Endothelial cell of umbilical vein (primary cell): ENCODE measurements around the gene HSP90AA1. TPM values are rescaled to one million over a fixed set of nuclear protein-coding genes. Genes with fewer than 3 reads are reported as not detected.

Source experiments
- BruUV-seq: library from RNA; stranded (reverse); fragments of 400-500 nt; replicated peaks from 2 replicates; lab custom pipeline; 2021; lab: Mats Ljungman, UMichigan
- CTCF ChIA-PET: fragments of 300-600, 350-600 bp; sonication (Branson Sonifier 250); formaldehyde crosslinking; loops from one replicate; lab custom pipeline; 2021; ENCODE audit warnings: antibody characterized with exemption, inconsistent platforms; lab: Charles Lee
- POLR2A ChIA-PET: fragments of 300-600, 350-600 bp; sonication (Branson Sonifier 250); formaldehyde crosslinking; loops from one replicate; lab custom pipeline; 2021; ENCODE audit warnings: antibody characterized with exemption, inconsistent platforms; lab: Charles Lee
- DNase-seq: peaks from one replicate; pipeline ENCODE4 v3.0.0-alpha.2; 2011; ENCODE audit warnings: low read depth, low spot score
- FAIRE-seq: peaks from 2 replicates; lab custom pipeline; 2011; peaks lifted over from hg19 to GRCh38; lab: Jason Lieb, UNC
- H2AFZ ChIP-seq: 2 replicates; pipeline ENCODE4 v1.6.0; 2012; ENCODE audit warnings: low read depth, low read length, control low read depth, inconsistent platforms
- H3K27ac ChIP-seq: 2 replicates; pipeline ENCODE4 v1.5.1; 2011; ENCODE audit warnings: low read depth, mild to moderate bottlenecking, control low read depth, low read length, moderate library complexity; ENCODE audit not compliant: insufficient read depth
- H3K27me3 ChIP-seq, 2 experiments: 2 replicates each; pipeline versions ENCODE4 v1.6.0 to v1.6.1; 2011; ENCODE audit warnings: low read length in 2 of 2, mixed read lengths in 1 of 2; ENCODE audit not compliant: control insufficient read depth in 2 of 2, insufficient read depth in 2 of 2
- H3K36me3 ChIP-seq, 2 experiments: 2 replicates in 1 of 2; 3 replicates in 1 of 2; pipeline ENCODE4 v1.5.1; 2011; ENCODE audit warnings: low read length in 2 of 2, mild to moderate bottlenecking in 1 of 2, moderate library complexity in 1 of 2; ENCODE audit not compliant: control insufficient read depth in 2 of 2, insufficient read depth in 2 of 2; ENCODE audit errors: extremely low read depth in 1 of 2
- H3K4me1 ChIP-seq: 3 replicates; pipeline ENCODE4 v1.5.1; 2011; ENCODE audit warnings: mild to moderate bottlenecking, low read length; ENCODE audit not compliant: control insufficient read depth, insufficient read depth; ENCODE audit errors: extremely low read depth
- H3K4me2 ChIP-seq: 2 replicates; pipeline ENCODE4 v1.6.1; 2011; ENCODE audit warnings: low read length, control low read depth, mixed read lengths; ENCODE audit not compliant: insufficient read depth
- H3K4me3 ChIP-seq, 3 experiments: fragments of 200-600 bp in 1 of 3; sonication (generic), shearing (Covaris generic) in 1 of 3; replicated peaks in 1 of 3; 2 replicates each; pipeline ENCODE4 v1.5.1; 2011 to 2016; ENCODE audit warnings: control low read depth in 3 of 3, low read length in 3 of 3, mild to moderate bottlenecking in 2 of 3, inconsistent platforms in 1 of 3, low read depth in 1 of 3, moderate library complexity in 1 of 3; ENCODE audit not compliant: insufficient read depth in 1 of 3
- H3K79me2 ChIP-seq: 2 replicates; pipeline ENCODE4 v1.6.0; 2012; ENCODE audit warnings: low read length, inconsistent platforms; ENCODE audit not compliant: control insufficient read depth, insufficient read depth
- H3K9ac ChIP-seq: replicated peaks from 2 replicates; pipeline ENCODE3; 2011; ENCODE audit warnings: low read length, control low read depth; ENCODE audit not compliant: insufficient read depth; ENCODE audit errors: extremely low read depth
- H3K9me1 ChIP-seq: replicated peaks from 3 replicates; pipeline ENCODE4 v1.6.0; 2011; ENCODE audit warnings: mild to moderate bottlenecking, low read length; ENCODE audit not compliant: control insufficient read depth, insufficient read depth; ENCODE audit errors: extremely low read depth
- H3K9me3 ChIP-seq: replicated peaks from 2 replicates; pipeline ENCODE4 v1.5.1; 2012; ENCODE audit warnings: low read length, inconsistent platforms; ENCODE audit not compliant: control insufficient read depth, insufficient read depth
- H4K20me1 ChIP-seq: replicated peaks from 2 replicates; pipeline ENCODE3; 2011; ENCODE audit warnings: mild to moderate bottlenecking, low read length; ENCODE audit not compliant: control insufficient read depth, insufficient read depth; ENCODE audit errors: extremely low read depth
- CTCF ChIP-seq, 2 donors: IDR thresholded peaks; 1 replicate in 1 of 2; 2 replicates in 1 of 2; pipeline ENCODE4 v1.5.1; 2011; ENCODE audit warnings: low read length in 2 of 2, mild to moderate bottlenecking in 2 of 2, moderate library complexity in 2 of 2, control low read depth in 1 of 2, inconsistent platforms in 1 of 2, low read depth in 1 of 2; ENCODE audit not compliant: insufficient read depth in 1 of 2; ENCODE audit errors: extremely low read depth in 1 of 2
- EZH2 ChIP-seq: IDR thresholded peaks from 2 replicates; pipeline ENCODE4 v1.6.1; 2012; ENCODE audit warnings: borderline replicate concordance, low read depth, mild to moderate bottlenecking, moderate library complexity, low read length, inconsistent platforms; ENCODE audit not compliant: severe bottlenecking
- FOS ChIP-seq: IDR thresholded peaks from 2 replicates; pipeline ENCODE4 v1.6.1; 2011; ENCODE audit warnings: mild to moderate bottlenecking, low read length, moderate library complexity, borderline replicate concordance; ENCODE audit not compliant: insufficient read depth
- GATA2 ChIP-seq: IDR thresholded peaks from 2 replicates; pipeline ENCODE4 v1.7.0; 2011; ENCODE audit warnings: low read depth, mild to moderate bottlenecking, moderate library complexity, mixed read lengths, low read length; ENCODE audit not compliant: insufficient read length, insufficient read depth
- MYC ChIP-seq: IDR thresholded peaks from one replicate; pipeline ENCODE4 v1.6.1; 2011; ENCODE audit warnings: mild to moderate bottlenecking, low read depth, low read length
- POLR2A ChIP-seq: IDR thresholded peaks from 2 replicates; pipeline ENCODE4 v1.6.1; 2012; ENCODE audit warnings: low read depth, mild to moderate bottlenecking, control low read depth, low read length
- dilution Hi-C: fragments of 300-500 bp; cut with MboI; formaldehyde crosslinking; loops from one replicate; pipeline ENCODE4 v1.15.0; 2019; ENCODE audit warnings: low sequenced_read_pairs; ENCODE audit not compliant: extremely low pct_ligation_motif_present
- intact Hi-C: fragments of 100-400 bp; cut with micrococcal nuclease; formaldehyde crosslinking; loops from one replicate; pipeline ENCODE4 v1.10.0; 2022
- polyA plus RNA-seq, 4 experiments: library from polyadenylated mRNA; depleted of rRNA in 3 of 4; stranded (reverse) in 3 of 4; unstranded in 1 of 4; fragments of >200 nt; gene quantifications; 2 replicates each; pipeline versions ENCODE4 v1.2.1 to v1.2.3, GENCODE V29; 2011 to 2012; ENCODE audit warnings: missing spikeins in 1 of 4
- total RNA-seq: library from RNA; stranded (reverse); gene quantifications from 2 replicates; pipeline ENCODE4 v1.2.3, GENCODE V29; 2021
- TF ChIP-seq, protein P1 (sequence below): IDR thresholded peaks from 2 replicates; pipeline ENCODE4 v1.6.1; 2011; ENCODE audit not compliant: insufficient read depth, insufficient read length

HSP90AA1 gene
- total and polyA plus RNA-seq, 2 donors (not counting 3 experiments of a cell fraction or from before 2014, with no cell fraction given) = 266 to 540 TPM

DNA sequence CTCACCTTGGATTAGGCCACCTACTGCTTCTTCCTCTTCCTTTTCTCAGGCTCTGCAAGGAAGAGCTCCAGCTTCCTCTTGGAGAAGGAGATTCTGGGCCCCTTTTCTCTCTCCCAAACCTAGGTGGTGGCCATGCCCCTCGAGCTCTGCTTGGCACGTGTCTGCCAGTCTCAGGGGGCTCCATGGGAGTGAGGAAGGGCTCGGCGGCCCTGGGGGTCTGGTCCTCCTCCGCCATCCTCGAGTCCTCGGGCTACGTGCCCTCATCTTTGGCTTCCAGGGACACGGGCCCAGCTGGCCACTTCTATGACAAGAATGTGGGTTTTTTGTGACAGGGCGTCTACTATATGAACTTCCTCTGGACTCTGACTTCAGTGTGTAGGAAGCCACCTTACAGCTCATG, 34.3 kb downstream of the HSP90AA1 start:
- no peaks in the 10 kb centered on the region for H3K9me3 ChIP-seq
- no peak overlapping the region for H3K9ac ChIP-seq
- H4K20me1 ChIP-seq = no peaks in the 10 kb centered on the region
- BruUV-seq = no TSS peak
- no peaks in the 10 kb centered on the region for H3K4me1 ChIP-seq
- H3K27me3 ChIP-seq = no peaks in the 10 kb centered on the region
- H2AFZ ChIP-seq = no peak overlapping the region
- intact Hi-C loops = no loop called here
- DNase-seq (no peak), FAIRE-seq (no peak)
- no peak overlapping the region for H3K4me3 ChIP-seq
- H3K36me3 ChIP-seq = peaks cover 12 to 44% of the 10 kb centered on the region in 2 experiments
- H3K27ac ChIP-seq = no peak overlapping the region
- TF ChIP-seq GATA2 (no peak), FOS (no peak), POLR2A (no peak), CTCF (IDR thresholded peaks at IDR 0.05; ENCODE audit: extremely low read depth in 1 of 2, insufficient read depth in 1 of 2, low read depth in 1 of 2, low read length in 2 of 2) (no peak), EZH2 (no peak), MYC (no peak)
- TF ChIP-seq, protein P1, sequence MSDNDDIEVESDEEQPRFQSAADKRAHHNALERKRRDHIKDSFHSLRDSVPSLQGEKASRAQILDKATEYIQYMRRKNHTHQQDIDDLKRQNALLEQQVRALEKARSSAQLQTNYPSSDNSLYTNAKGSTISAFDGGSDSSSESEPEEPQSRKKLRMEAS = no peak
- ChIA-PET POLR2A (no interaction called here), CTCF (interaction anchor here (0.6 to 1.8 kb wide), 5 partner anchors 10 to 265 kb away, joined by 3 to 7 read pairs (median 3); no protein-coding TSS in a partner anchor)
- dilution Hi-C loops = no loop called here
- H3K79me2 ChIP-seq = no peaks in the 10 kb centered on the region
- no peak overlapping the region for H3K4me2 ChIP-seq
- H3K9me1 ChIP-seq = no peaks in the 10 kb centered on the region
